ENCODE measurements around the gene PDE4A. TPM values are rescaled to one million over a fixed set of nuclear protein-coding genes. Genes with fewer than 3 reads are reported as not detected.

Gene PDE4A
- total and polyA plus RNA-seq, 2 of the 13 experiments (the other 11 are each of a cell fraction or from before 2014, with no cell fraction given), result 1.1 to 4.1 TPM

DNA sequence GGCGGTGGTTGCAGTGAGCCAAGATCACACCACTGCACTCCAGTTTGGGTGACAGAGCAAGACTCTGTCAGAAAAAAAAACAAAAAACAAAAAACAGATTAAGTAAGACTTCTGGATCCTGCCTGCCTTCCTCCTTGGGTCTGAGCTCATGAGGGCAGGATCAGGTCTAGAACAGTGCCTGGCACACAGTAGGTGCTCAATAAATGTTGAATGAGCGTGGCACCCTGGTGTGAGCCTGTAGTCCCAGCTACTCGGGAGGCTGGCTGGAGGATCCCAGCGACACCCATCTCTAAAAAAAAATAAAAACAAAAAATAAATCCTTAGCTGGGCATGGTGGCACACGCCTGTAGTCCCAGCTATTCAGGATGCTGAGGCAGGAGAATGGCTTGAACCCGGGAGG lies 14.1 kb upstream of the PDE4A start:
- ATAC-seq (no peak), FAIRE-seq (no peak), DNase-seq (ENCODE audit: low spot score) (no peak)
- CTCF ChIA-PET (ENCODE audit: low intra/inter-chr PET ratio, low total read pairs), result interaction anchor here (3.7 to 4.0 kb wide), 2 partner anchors 11 to 18 kb away, joined by 37 to 40 read pairs; no protein-coding TSS in a partner anchor
- BruUV-seq (replicated peaks), result no TSS peak
- POLR2A ChIA-PET, result no interaction called here
- H3K4me2 ChIP-seq (ENCODE audit: low read depth, low read length), result no peak overlapping the region
- no peaks in the 10 kb centered on the region for H3K9me3 ChIP-seq (ENCODE audit: low read length)
- no peak overlapping the region for H3K27ac ChIP-seq (ENCODE audit: extremely low read length, insufficient read depth, low read length)
- H3K36me3 ChIP-seq (replicated peaks in 1 of 2; ENCODE audit: control insufficient read depth in 1 of 2, insufficient read depth in 2 of 2, low read length in 2 of 2), result no peaks in the 10 kb centered on the region
- peaks cover 11% of the 10 kb centered on the region for H3K4me1 ChIP-seq (ENCODE audit: insufficient read depth, low read length)
- H3K79me2 ChIP-seq (ENCODE audit: insufficient read depth, low read length), result peaks cover 21% of the 10 kb centered on the region
- H3K27me3 ChIP-seq (ENCODE audit: control insufficient read depth in 1 of 2, insufficient read depth in 2 of 2, low read length in 2 of 2), result peaks cover 4 to 40% of the 10 kb centered on the region in 2 experiments; a peak in 4 of 5 replicates
- 0 out of 2 replicates have a peak, but pooled peaks cover 6% of the 10 kb centered on the region for H4K20me1 ChIP-seq (ENCODE audit: insufficient read depth, low read length)
- no peak overlapping the region for H2AFZ ChIP-seq (ENCODE audit: low read length)
- 35% methylated on average over 6 of the region's 6 CpGs for WGBS (ENCODE audit: low lambda C conversion rate)
- no peak overlapping the region for H3K4me3 ChIP-seq (replicated peaks in 1 of 3; ENCODE audit: insufficient read depth in 1 of 3, low read depth in 2 of 3, low read length in 3 of 3)
- TF ChIP-seq ZKSCAN1 (IDR thresholded peaks at IDR 0.05; ENCODE audit: low read length) (peak; percentile 28; the same call in 1 of the 2 replicates), POLR2AphosphoS2 (IDR thresholded peaks at IDR 0.05; ENCODE audit: low read depth, low read length) (no peak)
- in situ Hi-C loops (cut with HindIII; ENCODE audit: extremely low pct_ligation_motif_present, low pct_unique_long_range_greater_than_20kb) (no loop called here), intact Hi-C loops (cut with micrococcal nuclease; ENCODE audit: unreplicated experiment) (no loop called here)
- no peak overlapping the region for H3K9ac ChIP-seq (ENCODE audit: insufficient read depth, low read depth, low read length)

DNA sequence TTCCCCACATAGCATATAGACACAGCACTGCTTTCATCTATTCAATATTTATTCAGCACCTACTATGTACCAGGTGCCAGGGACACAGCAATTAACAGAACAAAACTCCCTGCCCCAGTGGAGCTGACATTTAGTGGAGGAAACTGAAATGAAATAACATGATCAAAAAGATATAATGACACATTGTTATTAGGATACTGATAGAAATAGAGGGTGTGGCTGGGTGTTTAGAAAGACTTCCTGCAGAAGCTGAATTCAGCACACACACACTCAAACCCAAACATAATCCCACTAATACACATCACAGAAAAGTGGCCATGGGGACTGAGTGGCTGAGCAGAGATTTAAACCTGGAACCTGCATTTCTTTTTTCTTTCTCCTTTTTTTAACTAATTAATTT lies 13.2 kb upstream of the PDE4A start:
- H3K9ac ChIP-seq (ENCODE audit: insufficient read depth, low read depth, low read length), result no peak overlapping the region
- DNase-seq (ENCODE audit: low spot score), result no peak
- peaks cover 4 to 40% of the 10 kb centered on the region in 2 experiments; a peak in 4 of 5 replicates for H3K27me3 ChIP-seq (ENCODE audit: control insufficient read depth in 1 of 2, insufficient read depth in 2 of 2, low read length in 2 of 2)
- ATAC-seq, result no peak
- H3K79me2 ChIP-seq (ENCODE audit: insufficient read depth, low read length), result peaks cover 12% of the 10 kb centered on the region
- H3K9me3 ChIP-seq (ENCODE audit: low read length), result no peaks in the 10 kb centered on the region
- H4K20me1 ChIP-seq (ENCODE audit: insufficient read depth, low read length), result no peaks in the 10 kb centered on the region
- TF ChIP-seq ZKSCAN1 (IDR thresholded peaks at IDR 0.05; ENCODE audit: low read length) (peak; percentile 73), NKX3-1 (CRISPR knock-in tag; IDR thresholded peaks at IDR 0.05) (no peak)
- TF ChIP-seq, protein P1, sequence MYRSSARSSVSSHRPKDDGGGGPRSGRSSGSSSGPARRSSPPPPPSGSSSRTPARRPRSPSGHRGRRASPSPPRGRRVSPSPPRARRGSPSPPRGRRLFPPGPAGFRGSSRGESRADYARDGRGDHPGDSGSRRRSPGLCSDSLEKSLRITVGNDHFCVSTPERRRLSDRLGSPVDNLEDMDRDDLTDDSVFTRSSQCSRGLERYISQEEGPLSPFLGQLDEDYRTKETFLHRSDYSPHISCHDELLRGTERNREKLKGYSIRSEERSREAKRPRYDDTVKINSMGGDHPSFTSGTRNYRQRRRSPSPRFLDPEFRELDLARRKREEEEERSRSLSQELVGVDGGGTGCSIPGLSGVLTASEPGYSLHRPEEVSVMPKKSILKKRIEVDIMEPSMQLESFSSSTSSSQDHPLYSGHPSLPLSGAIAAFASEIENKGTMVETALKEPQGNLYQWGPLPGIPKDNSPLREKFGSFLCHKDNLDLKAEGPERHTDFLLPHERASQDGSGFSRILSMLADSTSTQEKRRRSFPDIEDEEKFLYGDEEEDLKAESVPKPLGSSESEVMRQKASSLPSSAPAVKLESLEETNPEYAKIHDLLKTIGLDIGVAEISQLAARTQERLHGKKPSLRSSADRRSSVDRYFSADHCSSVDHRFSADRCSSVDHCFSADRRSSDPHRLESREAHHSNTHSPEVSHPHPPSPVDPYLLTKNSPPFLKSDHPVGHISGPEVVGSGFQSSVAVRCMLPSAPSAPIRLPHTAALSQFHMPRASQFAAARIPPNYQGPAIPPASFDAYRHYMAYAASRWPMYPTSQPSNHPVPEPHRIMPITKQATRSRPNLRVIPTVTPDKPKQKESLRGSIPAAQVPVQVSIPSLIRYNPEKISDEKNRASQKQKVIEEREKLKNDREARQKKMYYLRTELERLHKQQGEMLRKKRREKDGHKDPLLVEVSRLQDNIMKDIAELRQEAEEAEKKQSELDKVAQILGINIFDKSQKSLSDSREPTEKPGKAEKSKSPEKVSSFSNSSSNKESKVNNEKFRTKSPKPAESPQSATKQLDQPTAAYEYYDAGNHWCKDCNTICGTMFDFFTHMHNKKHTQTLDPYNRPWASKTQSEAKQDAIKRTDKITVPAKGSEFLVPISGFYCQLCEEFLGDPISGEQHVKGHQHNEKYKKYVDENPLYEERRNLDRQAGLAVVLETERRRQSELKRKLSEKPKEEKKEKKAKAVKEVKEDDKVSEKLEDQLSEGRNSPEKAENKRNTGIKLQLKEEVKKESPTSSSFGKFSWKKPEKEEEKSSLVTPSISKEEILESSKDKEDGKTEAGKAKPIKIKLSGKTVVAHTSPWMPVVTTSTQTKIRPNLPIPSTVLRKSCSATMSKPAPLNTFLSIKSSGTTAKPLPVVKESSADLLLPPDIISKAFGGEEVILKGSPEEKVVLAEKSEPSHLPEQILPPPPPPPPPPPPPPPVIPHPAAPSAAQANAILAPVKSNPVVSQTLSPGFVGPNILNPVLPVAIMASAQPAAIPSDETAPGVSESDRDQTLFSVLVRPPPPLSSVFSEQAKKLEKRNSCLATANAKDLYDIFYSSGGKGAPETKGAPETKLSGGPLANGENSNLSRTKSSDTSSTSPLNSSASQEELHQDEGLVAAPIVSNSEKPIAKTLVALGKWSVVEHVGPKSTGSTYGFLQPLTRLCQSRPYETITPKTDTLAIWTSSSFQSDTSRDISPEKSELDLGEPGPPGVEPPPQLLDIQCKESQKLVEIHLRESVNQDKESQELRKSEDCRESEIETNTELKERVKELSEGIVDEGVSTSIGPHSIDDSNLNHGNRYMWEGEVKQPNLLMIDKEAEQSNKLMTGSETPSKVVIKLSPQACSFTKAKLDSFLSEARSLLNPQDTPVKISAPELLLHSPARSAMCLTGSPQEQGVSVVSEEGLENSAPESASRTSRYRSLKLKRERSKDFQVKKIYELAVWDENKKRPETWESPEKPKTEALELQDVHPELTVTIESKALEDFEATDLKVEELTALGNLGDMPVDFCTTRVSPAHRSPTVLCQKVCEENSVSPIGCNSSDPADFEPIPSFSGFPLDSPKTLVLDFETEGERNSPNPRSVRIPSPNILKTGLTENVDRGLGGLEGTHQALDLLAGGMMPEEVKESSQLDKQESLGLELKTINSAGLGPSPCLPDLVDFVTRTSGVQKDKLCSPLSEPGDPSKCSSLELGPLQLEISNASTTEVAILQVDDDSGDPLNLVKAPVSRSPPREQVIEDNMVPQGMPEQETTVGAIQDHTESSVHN (CRISPR knock-in tag; IDR thresholded peaks at IDR 0.05), result no peak
- H3K4me3 ChIP-seq (replicated peaks in 1 of 3; ENCODE audit: insufficient read depth in 1 of 3, low read depth in 2 of 3, low read length in 3 of 3), result no peak overlapping the region
- H3K4me1 ChIP-seq (ENCODE audit: insufficient read depth, low read length), result peaks cover 3% of the 10 kb centered on the region
- ChIA-PET CTCF (ENCODE audit: low intra/inter-chr PET ratio, low total read pairs) (no interaction called here), POLR2A (no interaction called here)
- no peak overlapping the region for H2AFZ ChIP-seq (ENCODE audit: low read length)
- H3K4me2 ChIP-seq (ENCODE audit: low read depth, low read length), result no peak overlapping the region
- no peaks in the 10 kb centered on the region for H3K36me3 ChIP-seq (replicated peaks in 1 of 2; ENCODE audit: control insufficient read depth in 1 of 2, insufficient read depth in 2 of 2, low read length in 2 of 2)
- no TSS peak for BruUV-seq (replicated peaks)
- in situ Hi-C loops (cut with HindIII; ENCODE audit: extremely low pct_ligation_motif_present, low pct_unique_long_range_greater_than_20kb), result no loop called here
- FAIRE-seq, result no peak
- intact Hi-C loops (cut with micrococcal nuclease; ENCODE audit: unreplicated experiment), result no loop called here
- H3K27ac ChIP-seq (ENCODE audit: extremely low read length, insufficient read depth, low read length), result no peak overlapping the region
